CD4-positive, CD25-positive, alpha-beta regulatory T cell (primary cell): ENCODE results near the gene C14orf180. TPM values are rescaled to one million over a fixed set of nuclear protein-coding genes. Genes with fewer than 3 reads are reported as not detected.
A peak's percentile ranks its signal among the peaks of the same experiment; 100 is the strongest.

ENCODE experiments used
- ATAC-seq, 2 donors: fragments of 150-1000 bp; cut with Tn5 transposase; one replicate each; pipeline ENCODE4 v1.10.0; 2021; ENCODE audit warnings: low read depth in 2 of 2, moderate number of reproducible peaks in 2 of 2, moderate library complexity in 1 of 2
- DNase-seq, 3 donors: peaks; one replicate each; pipeline versions ENCODE4 v3.0.0 to v3.0.0-alpha.2; 2012 to 2022; ENCODE audit warnings: mixed read lengths in 1 of 3
- H3K27ac ChIP-seq: one replicate; pipeline ENCODE4 v1.7.0; 2013; ENCODE audit warnings: mild to moderate bottlenecking, low read length; ENCODE audit not compliant: insufficient read depth, poor library complexity, severe bottlenecking
- H3K27me3 ChIP-seq: one replicate; pipeline ENCODE4 v1.7.0; 2013; ENCODE audit warnings: low read length; ENCODE audit not compliant: control insufficient read depth, insufficient read depth
- H3K36me3 ChIP-seq: one replicate; pipeline ENCODE4 v1.7.0; 2013; ENCODE audit warnings: mild to moderate bottlenecking, low read length, moderate library complexity; ENCODE audit not compliant: control insufficient read depth, insufficient read depth
- H3K4me1 ChIP-seq: 2 replicates; pipeline ENCODE4 v1.7.0; 2013; ENCODE audit warnings: mild to moderate bottlenecking, low read length; ENCODE audit not compliant: insufficient read depth, control insufficient read depth, poor library complexity, severe bottlenecking
- H3K4me3 ChIP-seq: one replicate; pipeline ENCODE4 v1.7.0; 2013; ENCODE audit warnings: low read depth, mild to moderate bottlenecking, low read length, moderate library complexity
- H3K9me3 ChIP-seq, 2 experiments: 1 replicate in 1 of 2; 2 replicates in 1 of 2; pipeline ENCODE4 v1.7.0; 2013; ENCODE audit warnings: low read length in 2 of 2, mild to moderate bottlenecking in 1 of 2, moderate library complexity in 1 of 2; ENCODE audit not compliant: control insufficient read depth in 2 of 2
- H3K27ac Mint-ChIP-seq, 3 donors: one replicate each; pipeline ENCODE4 v1.8.0; 2020 to 2022; ENCODE audit warnings: mild to moderate bottlenecking in 3 of 3, mixed read lengths in 3 of 3, moderate library complexity in 2 of 3
- H3K27me3 Mint-ChIP-seq: one replicate; pipeline ENCODE4 v1.8.0; 2022; ENCODE audit warnings: mild to moderate bottlenecking, mixed read lengths
- H3K36me3 Mint-ChIP-seq: one replicate; pipeline ENCODE4 v1.8.0; 2020; ENCODE audit warnings: mixed read lengths
- H3K4me1 Mint-ChIP-seq, 4 donors: one replicate each; pipeline ENCODE4 v1.8.0; 2020 to 2022; ENCODE audit warnings: mixed read lengths in 4 of 4, mild to moderate bottlenecking in 1 of 4
- H3K4me3 Mint-ChIP-seq, 4 donors: one replicate each; pipeline ENCODE4 v1.8.0; 2020 to 2022; ENCODE audit warnings: mild to moderate bottlenecking in 4 of 4, mixed read lengths in 4 of 4, moderate library complexity in 3 of 4
- H3K9me3 Mint-ChIP-seq, 7 donors: one replicate each; pipeline ENCODE4 v1.8.0; 2020 to 2022; ENCODE audit warnings: mixed read lengths in 7 of 7, mild to moderate bottlenecking in 3 of 7, moderate library complexity in 2 of 7
- polyA plus RNA-seq, 4 donors: library from polyadenylated mRNA; unstranded; fragments of 300-500 nt; fragmentation: Illumina TruSeq; gene quantifications; one replicate each; pipeline ENCODE4 v1.2.3, GENCODE V29; 2021
- total RNA-seq: library from RNA; stranded (reverse); gene quantifications from one replicate; pipeline ENCODE4 v1.2.3, GENCODE V29; 2022

C14orf180 gene
- total and polyA plus RNA-seq, 5 donors from 2014 or later: not detected

DNA sequence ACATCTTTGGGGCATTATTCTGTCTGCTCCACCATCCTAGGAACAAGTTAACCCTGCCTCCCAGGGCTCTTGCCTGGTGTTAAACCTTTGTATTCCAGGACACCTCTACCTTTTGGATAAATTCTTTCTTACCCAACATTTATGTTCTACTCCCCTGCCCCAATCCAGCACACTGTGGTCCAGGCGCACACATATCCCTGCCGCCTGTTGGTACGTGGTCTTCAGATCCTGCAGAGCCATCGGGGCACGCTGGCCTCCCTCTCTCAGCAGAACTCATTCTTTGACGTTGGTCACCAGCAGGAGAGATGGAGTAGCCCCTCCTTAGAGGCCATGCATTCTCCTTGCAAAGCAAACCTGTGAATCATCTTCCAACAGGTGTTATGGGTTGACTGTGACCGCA lies 30.1 kb downstream of the C14orf180 start:
- Mint-ChIP-seq H3K27ac (no peak overlapping the region), H3K4me3 (no peak overlapping the region), H3K27me3 (peaks cover 30% of the 10 kb centered on the region), H3K9me3 (peaks cover 0 to 4% (median 0%) of the 10 kb centered on the region in 7 donors), H3K36me3 (no peaks in the 10 kb centered on the region), H3K4me1 (no peaks in the 10 kb centered on the region)
- no peaks in the 10 kb centered on the region for H3K27me3 ChIP-seq
- H3K4me3 ChIP-seq: no peak overlapping the region
- no peak overlapping the region for H3K27ac ChIP-seq
- H3K4me1 ChIP-seq: no peaks in the 10 kb centered on the region
- no peaks in the 10 kb centered on the region for H3K9me3 ChIP-seq
- no peaks in the 10 kb centered on the region for H3K36me3 ChIP-seq
- DNase-seq: no peak
- no peak for ATAC-seq

DNA sequence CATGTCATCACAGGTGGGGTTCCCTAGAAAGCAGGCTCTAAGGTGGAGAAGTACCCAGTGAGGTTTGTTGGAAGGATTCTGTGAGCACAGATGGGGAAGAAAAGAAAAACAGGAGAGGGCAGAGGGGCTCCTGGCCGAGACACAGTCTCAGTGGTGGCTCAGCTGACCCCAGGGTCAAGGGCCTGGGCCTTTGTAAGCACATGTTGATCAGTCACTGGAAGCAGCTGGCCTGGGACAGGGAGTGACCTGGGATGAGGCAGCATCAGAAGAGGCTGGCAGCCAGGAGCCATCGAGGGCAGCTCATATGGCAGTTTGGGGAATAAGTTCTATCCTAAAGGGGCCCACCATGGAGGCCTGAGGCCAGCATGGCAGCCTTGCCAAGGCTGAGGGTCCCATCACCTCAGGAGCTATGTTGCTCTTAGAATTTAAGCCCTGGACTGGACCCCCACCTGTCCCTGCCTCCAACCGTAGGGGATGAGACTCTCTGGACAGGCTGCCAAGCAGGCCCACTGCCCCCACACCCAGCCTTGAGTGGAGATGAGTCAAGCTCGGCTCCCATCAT lies 31.3 kb downstream of the C14orf180 start:
- Mint-ChIP-seq H3K4me1 (no peaks in the 10 kb centered on the region), H3K9me3 (peaks cover 0 to 1% (median 0%) of the 10 kb centered on the region in 7 donors), H3K4me3 (no peak overlapping the region), H3K36me3 (no peaks in the 10 kb centered on the region), H3K27ac (peak overlapping the region in 1 of 3 donors; percentile 69), H3K27me3 (peaks cover 25% of the 10 kb centered on the region)
- Histone ChIP-seq H3K27ac (no peak overlapping the region), H3K4me3 (no peak overlapping the region), H3K4me1 (no peaks in the 10 kb centered on the region), H3K36me3 (no peaks in the 10 kb centered on the region), H3K9me3 (no peaks in the 10 kb centered on the region), H3K27me3 (no peaks in the 10 kb centered on the region)
- DNase-seq: no peak
- no peak for ATAC-seq

DNA sequence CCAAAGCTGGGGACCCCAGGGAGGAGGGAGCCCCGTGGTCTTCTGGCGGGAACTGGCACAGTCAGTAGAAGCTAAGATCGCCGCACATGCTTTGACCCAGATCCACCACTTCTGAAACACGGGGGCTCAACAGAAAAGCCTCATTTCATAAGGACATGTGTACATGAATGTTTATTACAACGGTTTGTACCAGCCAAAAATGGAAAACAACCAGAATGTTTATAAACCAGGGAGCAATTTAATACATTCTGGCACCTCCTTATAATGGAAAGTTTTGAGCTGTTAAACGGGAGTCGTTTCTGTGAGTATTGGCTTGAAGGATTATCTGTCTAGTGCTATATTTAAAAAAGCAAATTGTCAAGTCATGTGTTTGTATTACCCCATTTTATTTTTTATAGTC lies 32.3 kb downstream of the C14orf180 start:
- H3K27ac ChIP-seq: no peak overlapping the region
- H3K4me3 ChIP-seq: no peak overlapping the region
- Mint-ChIP-seq H3K4me3 (no peak overlapping the region), H3K36me3 (no peaks in the 10 kb centered on the region), H3K4me1 (no peaks in the 10 kb centered on the region), H3K9me3 (peaks cover 0 to 1% (median 0%) of the 10 kb centered on the region in 7 donors), H3K27ac (no peak overlapping the region), H3K27me3 (peaks cover 20% of the 10 kb centered on the region)
- DNase-seq: no peak
- H3K36me3 ChIP-seq: no peaks in the 10 kb centered on the region
- ATAC-seq: no peak
- no peaks in the 10 kb centered on the region for H3K4me1 ChIP-seq
- H3K9me3 ChIP-seq: no peaks in the 10 kb centered on the region
- H3K27me3 ChIP-seq: no peaks in the 10 kb centered on the region

DNA sequence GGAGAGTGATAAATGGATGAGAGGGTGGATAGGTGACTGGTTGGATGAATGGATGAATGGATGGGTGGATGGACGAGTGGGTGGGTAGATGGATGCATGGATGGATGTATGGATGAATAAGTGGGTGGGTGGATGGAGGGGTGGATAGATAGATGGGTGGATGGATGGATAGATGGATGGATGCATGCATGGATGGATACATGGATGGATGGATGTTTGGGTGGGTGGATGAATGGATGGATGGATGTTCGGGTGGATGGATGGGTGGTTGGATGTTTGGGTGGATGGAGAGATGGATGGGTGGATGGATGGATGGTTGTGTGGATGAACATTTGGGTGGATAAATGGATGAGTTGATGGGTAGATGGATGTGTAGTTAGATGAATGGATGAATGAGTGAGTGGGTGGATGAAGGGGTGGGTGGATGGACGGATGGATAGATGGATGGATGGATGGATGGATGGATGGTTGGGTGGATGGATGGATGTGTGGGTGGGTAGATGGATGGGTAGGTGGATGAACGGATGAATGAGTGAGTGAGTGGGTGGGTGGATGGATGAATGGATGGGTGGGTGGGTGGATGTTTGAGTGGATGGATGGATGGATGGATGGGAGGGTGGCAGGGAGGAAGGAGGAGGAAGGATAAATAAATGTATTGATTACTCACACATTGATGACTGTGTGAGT lies 34.7 kb downstream of the C14orf180 start:
- Mint-ChIP-seq H3K9me3 (peaks cover 0 to 1% (median 0%) of the 10 kb centered on the region in 7 donors), H3K4me3 (peak overlapping the region in 1 of 4 donors; percentile 47), H3K36me3 (no peaks in the 10 kb centered on the region), H3K27me3 (peaks cover 13% of the 10 kb centered on the region), H3K4me1 (no peaks in the 10 kb centered on the region), H3K27ac (no peak overlapping the region)
- no peaks in the 10 kb centered on the region for H3K27me3 ChIP-seq
- no peaks in the 10 kb centered on the region for H3K4me1 ChIP-seq
- H3K9me3 ChIP-seq: no peaks in the 10 kb centered on the region
- no peak overlapping the region for H3K27ac ChIP-seq
- no peak for ATAC-seq
- H3K4me3 ChIP-seq: no peak overlapping the region
- no peaks in the 10 kb centered on the region for H3K36me3 ChIP-seq
- DNase-seq: no peak

DNA sequence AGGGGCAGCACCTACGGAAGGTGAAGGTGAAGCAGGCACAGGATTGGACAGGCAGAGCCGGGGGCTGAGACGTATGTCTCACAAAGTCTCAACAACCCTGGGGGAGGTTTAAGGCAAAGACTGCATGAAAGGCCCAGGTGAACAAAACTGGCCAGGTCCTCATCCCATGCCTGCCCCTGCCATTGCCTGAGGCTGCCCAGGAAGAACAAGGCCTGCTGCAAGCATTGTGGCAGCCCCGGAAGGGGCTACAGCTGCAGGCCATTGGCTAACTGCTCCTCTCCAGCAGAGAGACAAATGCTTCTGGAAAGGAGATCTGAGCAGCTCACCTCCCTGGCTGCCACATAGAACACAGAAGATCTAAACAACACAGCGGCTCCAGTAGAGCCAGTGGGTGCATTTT lies 45.4 kb downstream of the C14orf180 start:
- DNase-seq: no peak
- peaks cover 6% of the 10 kb centered on the region for H3K27me3 ChIP-seq
- Mint-ChIP-seq H3K36me3 (no peaks in the 10 kb centered on the region), H3K9me3 (peaks cover 0 to 24% (median 5%) of the 10 kb centered on the region in 7 donors), H3K27ac (no peak overlapping the region), H3K4me1 (no peaks in the 10 kb centered on the region), H3K4me3 (no peak overlapping the region), H3K27me3 (peaks cover 12% of the 10 kb centered on the region)
- no peak overlapping the region for H3K27ac ChIP-seq
- no peaks in the 10 kb centered on the region for H3K4me1 ChIP-seq
- H3K36me3 ChIP-seq: no peaks in the 10 kb centered on the region
- no peak overlapping the region for H3K4me3 ChIP-seq
- peaks cover 21 to 27% of the 10 kb centered on the region in 2 experiments for H3K9me3 ChIP-seq
- ATAC-seq: no peak

DNA sequence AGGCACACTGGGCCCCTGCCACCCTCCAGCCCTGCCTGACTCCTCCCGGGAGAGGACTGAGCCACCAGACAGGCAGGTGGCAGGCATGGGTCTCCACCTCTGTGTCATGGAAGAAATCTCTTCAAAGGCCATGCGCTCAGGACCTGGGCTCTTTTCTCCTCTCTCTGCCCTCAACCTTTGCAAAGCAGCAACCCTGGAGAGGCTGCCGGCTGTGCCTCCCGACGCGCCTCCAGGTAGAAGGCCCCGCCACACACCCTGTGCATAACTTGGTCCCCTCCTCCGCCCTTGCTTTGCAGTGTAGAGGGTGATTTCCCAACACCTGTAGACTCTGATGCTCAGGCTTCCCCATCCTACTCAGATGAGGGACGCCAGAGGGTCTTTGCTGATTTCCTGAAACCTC lies 53.2 kb downstream of the C14orf180 start:
- H3K27me3 Mint-ChIP-seq: peaks cover 4% of the 10 kb centered on the region
- no peak for DNase-seq
- H3K36me3 Mint-ChIP-seq: no peaks in the 10 kb centered on the region
- H3K9me3 Mint-ChIP-seq: peaks cover 0 to 18% (median 4%) of the 10 kb centered on the region in 7 donors
- no peaks in the 10 kb centered on the region for H3K4me1 Mint-ChIP-seq
- Histone ChIP-seq H3K36me3 (no peaks in the 10 kb centered on the region), H3K27me3 (no peaks in the 10 kb centered on the region), H3K4me1 (no peaks in the 10 kb centered on the region), H3K27ac (no peak overlapping the region), H3K4me3 (no peak overlapping the region), H3K9me3 (peaks cover 14 to 15% of the 10 kb centered on the region in 2 experiments)
- H3K4me3 Mint-ChIP-seq: no peak overlapping the region
- no peak for ATAC-seq
- no peak overlapping the region for H3K27ac Mint-ChIP-seq

DNA sequence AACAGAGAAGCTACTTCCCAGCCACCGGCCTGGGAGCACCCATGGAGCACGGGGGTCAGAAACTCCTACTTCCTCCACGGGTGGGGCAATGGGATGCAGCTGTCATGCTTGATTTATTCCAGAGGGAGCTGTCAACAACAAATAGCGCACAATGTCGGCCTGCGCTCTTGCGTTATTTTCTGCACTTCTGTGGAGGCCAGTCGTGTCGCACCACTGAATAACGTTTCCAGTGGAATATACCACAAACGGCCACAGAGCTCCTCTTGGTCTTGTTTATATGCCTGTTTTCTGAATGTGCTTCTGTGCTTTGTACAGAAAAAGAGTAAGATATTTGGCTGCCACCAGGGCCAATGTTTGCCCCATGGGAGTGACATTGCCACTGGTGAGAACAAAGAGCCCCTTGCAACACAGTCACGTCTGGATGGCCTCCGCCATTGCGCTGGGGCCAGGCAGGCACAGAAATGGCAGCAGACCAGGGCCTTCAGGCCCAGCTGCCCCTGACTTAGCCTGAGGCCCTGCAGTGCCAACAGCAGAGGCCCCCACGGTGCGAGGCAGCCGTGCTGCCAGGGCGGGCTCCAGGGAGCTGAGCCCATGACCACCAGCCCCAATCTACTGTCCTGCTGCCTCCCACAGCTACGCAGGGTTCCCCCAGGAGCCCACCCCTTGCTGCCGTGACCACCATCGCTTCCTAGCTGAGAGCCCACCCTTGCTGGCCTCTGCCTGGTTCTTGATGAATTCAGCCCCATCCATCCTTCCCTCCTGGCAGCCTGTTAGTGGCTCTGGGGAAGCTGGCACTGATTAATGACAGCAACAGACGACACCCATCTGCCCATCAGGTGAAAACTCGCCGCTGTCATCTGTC lies 53.9 kb downstream of the C14orf180 start:
- H3K27me3 ChIP-seq: no peaks in the 10 kb centered on the region
- H3K9me3 ChIP-seq: peaks cover 10 to 11% of the 10 kb centered on the region in 2 experiments
- DNase-seq: no peak
- ATAC-seq: no peak
- peak overlapping the region in 1 of 3 donors; percentile 32 for H3K27ac Mint-ChIP-seq
- no peak overlapping the region for H3K4me3 Mint-ChIP-seq
- peaks cover 0 to 11% (median 2%) of the 10 kb centered on the region in 7 donors for H3K9me3 Mint-ChIP-seq
- no peaks in the 10 kb centered on the region for H3K36me3 Mint-ChIP-seq
- no peaks in the 10 kb centered on the region for H3K4me1 ChIP-seq
- no peak overlapping the region for H3K4me3 ChIP-seq
- no peaks in the 10 kb centered on the region for H3K36me3 ChIP-seq
- H3K4me1 Mint-ChIP-seq: no peaks in the 10 kb centered on the region
- peaks cover 4% of the 10 kb centered on the region for H3K27me3 Mint-ChIP-seq
- H3K27ac ChIP-seq: no peak overlapping the region
